ENCODE measurements around the gene TOM1L1.

Gene TOM1L1

DNA sequence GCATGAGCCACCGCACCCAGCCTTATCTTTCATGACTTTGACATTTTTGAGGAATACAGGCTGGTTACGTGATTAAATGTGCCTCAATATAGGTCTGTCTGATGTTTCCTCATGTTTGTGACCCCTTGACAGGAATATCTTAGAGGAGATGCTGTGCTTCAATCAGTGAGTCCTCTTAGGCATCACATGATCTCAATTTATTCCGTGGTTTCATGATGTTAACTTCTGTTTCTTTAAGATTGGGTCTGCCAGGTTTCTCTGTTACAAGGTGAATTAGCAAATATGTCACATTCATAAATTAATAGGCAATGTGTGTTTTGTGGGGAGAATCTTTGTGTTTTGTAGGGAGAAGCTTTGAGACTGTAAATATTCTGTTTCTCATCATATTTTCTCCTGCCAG lies 71.2 kb downstream of the TOM1L1 start:
- no peak overlapping the region for H3K4me3 ChIP-seq (ENCODE audit: low read depth, low read length)

DNA sequence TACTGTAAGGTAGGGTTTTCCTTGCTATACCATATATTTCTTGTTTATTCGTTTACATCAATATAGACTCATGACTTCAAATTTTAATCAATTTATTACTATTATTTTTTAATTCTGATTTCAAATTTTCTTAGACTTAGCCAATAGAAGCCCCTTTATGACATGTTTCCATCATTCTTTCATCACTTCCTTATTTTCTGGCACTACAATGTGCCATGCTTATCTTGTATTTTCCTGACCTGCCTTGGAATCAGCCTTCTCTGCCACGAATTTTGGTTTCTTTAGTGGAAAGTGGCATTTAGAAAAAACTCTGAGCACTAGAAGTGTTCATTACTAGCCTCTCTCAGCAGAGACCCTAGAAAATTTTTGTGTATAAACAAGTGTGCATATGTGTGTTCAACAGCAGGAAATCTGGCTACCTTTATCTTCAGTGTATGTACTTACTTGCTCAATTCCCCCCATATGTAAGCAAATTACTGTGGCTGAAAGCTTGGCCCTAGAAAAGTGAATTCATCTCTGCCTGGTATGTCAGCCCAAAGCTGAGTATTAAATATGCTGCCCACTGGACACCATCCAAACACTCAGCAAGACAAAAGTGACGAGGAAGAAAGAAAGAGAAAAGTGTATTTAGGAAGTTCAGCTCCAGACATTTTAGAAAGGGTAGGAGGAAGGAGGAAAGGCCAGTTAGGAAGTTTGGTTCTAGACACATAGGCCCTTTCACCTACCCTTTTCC lies 71.9 kb downstream of the TOM1L1 start:
- TF ChIP-seq, protein P1, sequence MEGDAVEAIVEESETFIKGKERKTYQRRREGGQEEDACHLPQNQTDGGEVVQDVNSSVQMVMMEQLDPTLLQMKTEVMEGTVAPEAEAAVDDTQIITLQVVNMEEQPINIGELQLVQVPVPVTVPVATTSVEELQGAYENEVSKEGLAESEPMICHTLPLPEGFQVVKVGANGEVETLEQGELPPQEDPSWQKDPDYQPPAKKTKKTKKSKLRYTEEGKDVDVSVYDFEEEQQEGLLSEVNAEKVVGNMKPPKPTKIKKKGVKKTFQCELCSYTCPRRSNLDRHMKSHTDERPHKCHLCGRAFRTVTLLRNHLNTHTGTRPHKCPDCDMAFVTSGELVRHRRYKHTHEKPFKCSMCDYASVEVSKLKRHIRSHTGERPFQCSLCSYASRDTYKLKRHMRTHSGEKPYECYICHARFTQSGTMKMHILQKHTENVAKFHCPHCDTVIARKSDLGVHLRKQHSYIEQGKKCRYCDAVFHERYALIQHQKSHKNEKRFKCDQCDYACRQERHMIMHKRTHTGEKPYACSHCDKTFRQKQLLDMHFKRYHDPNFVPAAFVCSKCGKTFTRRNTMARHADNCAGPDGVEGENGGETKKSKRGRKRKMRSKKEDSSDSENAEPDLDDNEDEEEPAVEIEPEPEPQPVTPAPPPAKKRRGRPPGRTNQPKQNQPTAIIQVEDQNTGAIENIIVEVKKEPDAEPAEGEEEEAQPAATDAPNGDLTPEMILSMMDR (IDR thresholded peaks at IDR 0.05; ENCODE audit: borderline replicate concordance, insufficient read depth, low read depth, low read length): no peak

More for the DNA sequence above, 71.2 kb downstream of the TOM1L1 start:
- TF ChIP-seq, protein P1 (IDR thresholded peaks at IDR 0.05; ENCODE audit: borderline replicate concordance, insufficient read depth, low read depth, low read length): no peak

DNA sequence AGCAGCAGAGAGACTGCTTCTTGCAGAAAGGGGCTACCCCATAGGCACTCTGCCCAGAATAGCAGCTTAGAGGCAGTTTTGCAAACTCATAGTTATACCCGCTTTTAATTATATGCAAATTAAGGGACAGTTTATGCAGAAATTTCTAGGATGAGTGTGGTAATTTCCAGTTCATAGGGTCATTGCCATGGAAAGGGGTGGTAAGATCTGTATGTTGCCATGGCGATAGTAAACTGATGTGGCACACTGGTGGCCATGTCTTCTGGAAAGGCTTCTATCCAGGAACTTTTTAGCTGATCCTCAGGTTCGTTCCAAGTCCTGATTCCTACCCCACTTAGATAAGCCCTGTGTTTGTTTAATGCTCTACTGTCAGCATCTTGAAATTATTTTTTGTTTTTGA lies 74.1 kb downstream of the TOM1L1 start:
- TF ChIP-seq, protein P1 (IDR thresholded peaks at IDR 0.05; ENCODE audit: borderline replicate concordance, insufficient read depth, low read depth, low read length): no peak
- no peak overlapping the region for H3K4me3 ChIP-seq (ENCODE audit: low read depth, low read length)

More for the DNA sequence above, 71.9 kb downstream of the TOM1L1 start:
- H3K4me3 ChIP-seq (ENCODE audit: low read depth, low read length): no peak overlapping the region

DNA sequence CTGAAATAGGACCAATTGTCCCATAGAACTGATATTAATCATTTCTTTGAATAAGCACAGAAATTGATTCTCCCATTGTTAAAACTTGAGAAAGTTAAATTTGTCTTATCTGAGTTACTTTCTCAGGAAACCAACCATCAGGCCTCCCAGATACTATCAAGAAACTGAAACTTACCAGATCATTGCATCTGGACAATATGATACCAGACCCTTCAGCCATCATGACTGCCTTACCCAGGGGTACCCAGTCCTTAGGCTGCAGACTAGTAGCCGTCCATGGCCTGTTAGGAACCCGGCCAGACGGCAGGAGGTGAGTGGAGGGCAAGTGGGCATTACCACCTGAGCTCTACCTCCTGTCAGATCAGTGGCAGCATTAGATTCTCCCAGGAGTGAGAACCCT lies 75.7 kb downstream of the TOM1L1 start:
- no peak overlapping the region for H3K4me3 ChIP-seq (ENCODE audit: low read depth, low read length)
- TF ChIP-seq, protein P1 (IDR thresholded peaks at IDR 0.05; ENCODE audit: borderline replicate concordance, insufficient read depth, low read depth, low read length): no peak

DNA sequence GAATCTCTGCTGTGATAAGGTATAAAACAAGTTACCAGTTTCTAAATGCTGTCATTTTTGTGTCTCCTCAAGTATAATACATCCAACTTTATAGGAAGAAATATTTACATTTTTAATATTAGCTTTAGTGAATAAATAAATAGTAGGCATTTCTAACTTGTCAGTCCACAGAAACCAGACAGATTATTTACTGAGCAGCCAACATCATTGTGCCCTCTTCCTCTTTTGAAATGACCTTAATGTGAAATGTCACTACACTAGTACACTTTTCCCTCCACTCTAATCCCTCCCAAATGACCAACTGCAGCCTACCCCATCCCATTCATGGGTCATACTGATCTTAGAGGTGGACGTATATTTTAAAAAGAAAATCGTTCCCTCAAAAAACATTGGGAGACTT lies 77.1 kb downstream of the TOM1L1 start:
- TF ChIP-seq, protein P1 (IDR thresholded peaks at IDR 0.05; ENCODE audit: borderline replicate concordance, insufficient read depth, low read depth, low read length): no peak
- no peak overlapping the region for H3K4me3 ChIP-seq (ENCODE audit: low read depth, low read length)

DNA sequence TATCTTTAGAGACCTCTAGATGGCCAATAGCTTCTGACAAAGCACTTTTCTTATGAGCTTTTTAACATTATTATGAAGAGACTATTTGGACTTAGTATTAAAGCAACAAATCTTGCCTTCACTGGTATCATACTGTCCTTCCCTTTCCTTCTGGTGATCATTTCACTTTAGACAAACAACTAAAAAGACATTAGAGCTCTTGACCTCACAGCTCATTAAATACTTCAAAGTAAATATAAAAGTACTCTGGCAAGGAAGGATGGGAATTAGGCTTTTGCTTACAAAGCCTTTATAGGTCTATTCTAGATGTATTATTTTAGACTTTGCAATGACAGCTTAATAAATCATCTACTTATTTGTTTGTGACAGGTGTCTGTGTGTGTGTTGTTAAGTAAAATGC lies 79.0 kb downstream of the TOM1L1 start:
- TF ChIP-seq, protein P1 (IDR thresholded peaks at IDR 0.05; ENCODE audit: borderline replicate concordance, insufficient read depth, low read depth, low read length): no peak
- no peak overlapping the region for H3K4me3 ChIP-seq (ENCODE audit: low read depth, low read length)

DNA sequence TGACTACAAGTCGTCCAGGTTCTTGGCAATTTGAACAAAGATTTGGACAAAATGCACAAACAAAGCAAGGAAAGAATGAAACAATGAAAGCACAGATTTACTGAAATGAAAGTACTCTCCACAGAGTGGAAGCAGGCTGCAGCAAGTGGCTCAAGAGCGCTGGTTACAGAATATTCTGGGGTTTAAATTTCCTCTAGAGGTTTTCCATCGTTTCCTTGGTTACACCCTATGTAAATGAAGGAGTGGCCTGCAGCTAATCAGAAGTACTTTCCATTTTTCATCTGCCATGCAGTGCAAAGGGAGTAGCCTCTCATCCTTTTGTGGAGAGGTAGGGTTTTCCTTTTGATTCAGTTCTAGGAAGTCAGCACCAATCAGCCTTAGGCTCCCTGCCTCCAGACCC lies 79.7 kb downstream of the TOM1L1 start:
- no peak overlapping the region for H3K4me3 ChIP-seq (ENCODE audit: low read depth, low read length)
- TF ChIP-seq, protein P1 (IDR thresholded peaks at IDR 0.05; ENCODE audit: borderline replicate concordance, insufficient read depth, low read depth, low read length): no peak
